OCI-LY3 (cell line): Measurements from ENCODE around the gene PDHX.

Source experiments
- CTCF ChIP-seq: fragments of 200-600, 300-600 bp; sonication (generic); IDR thresholded peaks from 2 replicates; pipeline ENCODE4 v1.5.1; 2014; ENCODE audit warnings: antibody characterized with exemption, low read length, low read depth
- EZH2phosphoT487 ChIP-seq: fragments of 200-600 bp; shearing (Covaris generic); IDR thresholded peaks from 2 replicates; pipeline ENCODE4 v1.6.1; 2018; ENCODE audit warnings: antibody characterized with exemption, mixed run types, low read depth

- no peak for TF ChIP-seq CTCF
- no peak for TF ChIP-seq EZH2phosphoT487
Observed at GRCh38 chr11:34929794-34930763, 13.7 kb downstream of the PDHX start.
